ENCODE results near the gene HHLA2.

HHLA2 gene

GRCh38 chr3:108394016-108394415, 97.7 kb downstream of the HHLA2 start:
- DNase-seq (ENCODE audit: low read depth), result no peak

DNA sequence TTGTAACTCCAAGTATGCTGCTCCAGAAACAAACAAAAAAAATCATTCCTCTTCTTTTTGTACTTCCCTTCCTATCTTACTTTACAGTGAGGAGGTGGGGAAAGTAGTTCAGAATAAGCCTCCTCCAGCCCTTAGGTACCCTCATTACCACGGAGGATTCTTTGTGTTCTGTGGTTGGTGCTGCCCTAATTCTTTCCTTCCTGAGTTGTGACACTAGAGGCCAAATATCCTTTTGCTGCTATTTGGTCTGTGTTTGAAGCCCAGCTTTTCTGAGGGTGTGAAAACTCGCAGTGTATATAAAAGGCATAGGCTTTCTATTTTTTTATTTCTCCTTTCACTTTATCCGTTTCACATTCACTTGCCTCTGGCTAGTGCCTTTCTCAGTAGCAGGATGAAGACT, 98.2 kb downstream of the HHLA2 start:
- DNase-seq (ENCODE audit: low read depth), result no peak

DNA sequence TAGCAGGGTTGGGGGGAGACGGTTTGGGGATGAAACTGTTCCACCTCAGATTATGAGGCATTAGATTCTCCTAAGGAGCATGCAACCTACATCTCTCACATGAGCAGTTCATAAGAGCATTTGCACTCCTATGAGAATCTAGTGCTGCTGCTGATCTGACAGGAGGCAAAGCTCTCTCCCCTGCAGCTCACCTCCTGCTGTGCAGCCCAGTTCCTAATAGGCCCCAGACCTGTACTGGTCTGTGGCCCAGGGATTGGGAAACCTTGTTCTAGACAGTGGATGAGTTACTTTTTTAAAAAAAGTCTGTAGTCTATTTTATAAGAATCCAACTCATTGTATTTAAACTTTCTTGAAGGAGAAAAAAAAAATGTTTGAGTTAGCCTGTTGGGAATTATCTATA, 100.0 kb downstream of the HHLA2 start:
- DNase-seq (ENCODE audit: low read depth), result no peak

DNA sequence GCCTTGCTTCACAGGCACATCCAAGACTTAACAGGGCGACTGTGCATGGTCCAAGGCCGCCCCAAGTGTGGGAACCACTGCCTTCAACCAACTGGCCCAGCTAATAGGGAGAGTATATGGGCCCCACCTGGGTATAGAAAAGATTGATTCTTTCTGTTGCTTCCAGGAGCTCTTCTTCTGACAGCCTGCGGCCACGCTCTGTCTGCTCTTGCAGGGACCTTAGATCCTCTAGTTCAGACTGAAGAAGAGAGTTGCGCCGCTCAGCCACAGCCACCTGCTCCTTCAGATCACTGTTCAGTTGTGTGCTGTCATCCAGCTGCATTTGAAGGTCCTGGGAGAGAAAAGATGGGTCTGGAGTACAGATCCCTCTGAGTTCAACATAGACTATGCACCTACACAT, 102.2 kb downstream of the HHLA2 start:
- no peak for DNase-seq (ENCODE audit: low read depth)

DNA sequence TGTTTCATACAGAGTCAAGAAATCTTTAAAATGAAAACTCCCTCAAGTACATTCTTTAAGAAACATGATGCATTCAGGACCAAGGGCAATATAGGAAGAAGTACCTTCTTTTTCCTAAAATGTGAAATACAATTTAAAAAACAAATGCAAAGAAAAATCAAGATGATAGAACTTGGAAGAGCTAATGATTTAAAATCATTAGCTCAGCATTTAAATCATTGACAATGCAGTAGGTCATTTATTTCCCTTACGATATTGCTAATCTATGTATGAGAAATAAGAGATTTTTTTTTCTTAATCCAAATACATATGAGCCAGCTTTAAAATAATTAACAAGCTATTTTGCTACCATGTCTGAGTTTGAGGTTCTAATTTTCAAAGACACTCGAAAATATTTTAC, 105.5 kb downstream of the HHLA2 start:
- DNase-seq (ENCODE audit: low read depth), result no peak

DNA sequence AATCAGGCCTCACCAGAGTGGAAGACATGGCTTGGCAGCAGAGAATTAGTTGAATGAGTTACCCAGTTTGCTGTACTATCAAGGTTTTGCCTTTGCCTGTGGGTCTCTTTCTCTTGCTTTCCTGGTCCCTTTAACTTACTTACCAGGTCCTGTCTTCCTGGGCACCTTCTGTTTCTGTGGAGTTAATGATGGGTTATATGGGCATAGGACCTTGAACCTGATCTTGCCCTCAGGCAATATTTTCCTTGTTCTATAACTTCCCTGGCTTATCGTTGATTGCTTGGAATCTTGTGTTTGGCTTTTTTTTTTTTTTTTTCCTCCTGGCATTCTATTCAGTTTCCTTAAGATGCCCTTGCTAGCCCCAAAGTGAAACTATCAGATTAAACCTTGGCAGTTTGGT, 106.8 kb downstream of the HHLA2 start:
- no peak for DNase-seq (ENCODE audit: low read depth)

DNA sequence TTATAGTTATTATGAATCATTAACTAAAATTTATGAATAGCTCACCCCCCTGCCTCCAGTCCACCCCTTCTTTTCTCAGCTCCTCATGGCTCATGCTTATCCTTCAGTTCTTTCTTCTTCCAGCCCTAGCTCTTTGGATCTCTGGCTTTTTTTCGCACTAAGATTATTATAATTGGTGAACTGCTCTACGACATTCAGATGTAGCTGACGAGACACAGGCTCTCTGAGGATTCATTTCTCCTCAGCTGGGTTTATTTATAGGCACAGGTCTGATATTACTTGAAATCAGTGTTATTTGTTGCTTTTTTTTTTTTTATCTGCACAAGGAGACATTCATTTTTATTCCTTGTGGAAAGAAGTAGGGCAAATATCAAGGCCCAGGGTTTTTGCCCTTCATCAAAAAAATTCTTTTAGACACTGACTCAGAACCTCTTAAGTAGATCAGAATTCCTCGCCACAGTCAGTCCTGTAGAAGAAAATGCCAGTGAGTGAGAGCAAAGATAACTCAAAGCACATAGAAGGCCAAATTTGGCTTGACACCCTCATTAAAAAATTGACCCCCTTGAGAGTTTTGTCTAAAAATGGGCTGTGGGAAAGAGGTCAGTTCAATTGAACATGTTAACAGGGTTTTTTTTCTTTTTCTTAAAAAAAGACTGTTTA, 107.5 kb downstream of the HHLA2 start:
- DNase-seq (ENCODE audit: low read depth), result no peak

DNA sequence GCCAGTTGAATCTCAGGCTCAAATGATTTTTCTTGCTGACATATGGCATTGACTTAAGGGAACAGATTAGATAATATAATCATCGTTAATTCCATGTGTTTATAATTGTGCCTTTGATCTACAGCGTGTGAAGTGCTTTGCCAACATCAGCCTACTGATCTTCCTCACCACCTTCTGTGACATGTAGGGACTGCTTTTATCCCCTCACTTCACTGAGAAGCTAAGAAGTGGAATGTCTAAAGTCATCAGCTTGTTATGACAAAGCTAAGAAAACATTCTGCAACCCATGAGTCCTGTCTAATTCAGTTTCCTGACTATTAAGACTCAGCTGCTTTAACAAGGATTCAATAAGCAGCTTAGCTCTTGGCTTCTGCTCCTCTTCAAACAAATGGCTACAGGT, 108.0 kb downstream of the HHLA2 start:
- no peak for DNase-seq (ENCODE audit: low read depth)

GRCh38 chr3:108406063-108406660, 109.8 kb downstream of the HHLA2 start:
- DNase-seq (ENCODE audit: low read depth), result no peak

DNA sequence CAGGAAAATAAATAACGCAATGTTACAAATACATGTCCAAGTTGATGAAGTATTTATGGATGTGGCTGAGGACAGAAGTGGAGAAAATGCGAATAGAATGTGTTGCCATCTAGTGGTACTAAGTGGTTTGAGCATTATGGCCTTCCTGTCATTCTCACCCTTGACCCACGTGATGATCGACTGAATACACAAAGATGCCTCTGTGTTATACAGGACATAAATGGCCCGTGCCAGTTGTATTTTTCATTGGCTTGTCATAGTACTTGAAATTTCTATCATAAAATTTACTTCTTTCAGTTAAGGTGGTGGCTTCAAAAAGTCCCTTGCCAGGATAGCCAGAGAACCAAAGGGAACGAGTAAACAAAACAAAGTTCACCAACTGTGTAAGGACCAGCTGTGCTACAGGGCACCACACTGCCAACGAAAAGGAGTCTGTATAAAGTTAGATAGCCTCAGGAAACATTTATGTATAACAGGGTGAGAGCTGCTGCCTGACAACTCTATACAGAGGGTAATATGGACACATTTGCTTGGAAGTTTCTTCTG, 110.4 kb downstream of the HHLA2 start:
- no peak for DNase-seq (ENCODE audit: low read depth)

DNA sequence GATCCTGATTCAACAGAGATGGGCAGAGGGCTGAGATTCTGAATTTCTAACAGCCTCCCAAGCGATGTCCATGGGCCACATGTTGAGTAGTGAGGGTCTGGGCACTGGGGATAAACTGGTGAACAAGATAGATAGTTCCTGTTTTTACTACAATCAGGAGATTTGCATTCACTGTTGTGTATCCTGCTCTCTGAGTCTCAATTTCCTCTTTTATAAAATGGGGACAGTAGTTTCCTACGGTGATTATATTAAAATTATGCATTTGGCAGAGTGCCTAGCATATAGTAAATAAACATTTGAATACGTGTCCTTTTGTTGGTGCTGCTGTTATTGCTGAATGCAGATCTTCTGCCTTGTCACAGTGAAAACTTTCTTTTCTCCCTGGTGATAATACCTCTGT, 111.5 kb downstream of the HHLA2 start:
- no peak for DNase-seq (ENCODE audit: low read depth)

DNA sequence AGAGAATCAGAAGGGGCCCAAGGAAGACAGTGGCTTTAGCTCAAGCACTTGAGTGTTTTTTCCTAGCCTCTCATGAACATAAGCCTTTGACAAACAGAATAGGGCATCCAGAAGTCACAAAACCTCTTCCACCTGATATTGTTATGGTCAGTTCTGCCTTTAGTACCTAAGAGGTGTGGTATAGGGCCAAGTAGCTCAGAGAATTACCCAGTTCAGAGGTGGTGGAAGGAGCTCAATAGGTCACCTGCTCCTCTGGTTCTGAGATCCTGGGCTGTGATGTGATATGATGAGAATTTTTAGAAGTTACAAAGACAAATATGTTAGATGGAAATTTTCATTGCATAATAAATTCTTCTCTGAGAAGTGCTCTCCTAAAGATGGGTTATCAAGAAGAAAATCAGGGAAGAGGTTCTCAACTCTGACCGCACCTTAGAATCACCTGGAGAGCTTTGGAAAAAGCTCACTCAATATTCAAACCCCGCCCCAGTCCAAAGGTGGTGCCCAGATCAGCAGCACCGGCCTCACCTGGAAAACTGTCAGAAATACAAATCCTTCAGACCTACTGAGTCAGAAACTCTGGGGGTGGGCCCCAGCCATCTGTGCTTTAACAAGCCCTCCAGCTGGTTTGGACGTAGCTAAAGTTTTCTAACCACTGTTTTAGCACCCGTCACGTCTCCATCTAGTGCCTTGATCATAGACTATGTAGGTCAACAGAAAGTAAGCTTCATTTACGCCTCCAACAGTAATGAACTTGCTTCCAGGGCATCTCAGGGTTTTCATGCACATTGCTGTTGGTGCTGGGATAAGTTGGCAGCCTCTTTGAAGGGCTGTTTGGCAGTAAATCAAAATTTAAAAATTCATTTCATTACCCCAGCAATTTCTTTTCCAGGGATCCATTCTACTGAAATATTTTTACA, 112.8 kb downstream of the HHLA2 start:
- DNase-seq (ENCODE audit: low read depth), result no peak

GRCh38 chr3:108409800-108410178, 113.4 kb downstream of the HHLA2 start:
- no peak for DNase-seq (ENCODE audit: low read depth)

DNA sequence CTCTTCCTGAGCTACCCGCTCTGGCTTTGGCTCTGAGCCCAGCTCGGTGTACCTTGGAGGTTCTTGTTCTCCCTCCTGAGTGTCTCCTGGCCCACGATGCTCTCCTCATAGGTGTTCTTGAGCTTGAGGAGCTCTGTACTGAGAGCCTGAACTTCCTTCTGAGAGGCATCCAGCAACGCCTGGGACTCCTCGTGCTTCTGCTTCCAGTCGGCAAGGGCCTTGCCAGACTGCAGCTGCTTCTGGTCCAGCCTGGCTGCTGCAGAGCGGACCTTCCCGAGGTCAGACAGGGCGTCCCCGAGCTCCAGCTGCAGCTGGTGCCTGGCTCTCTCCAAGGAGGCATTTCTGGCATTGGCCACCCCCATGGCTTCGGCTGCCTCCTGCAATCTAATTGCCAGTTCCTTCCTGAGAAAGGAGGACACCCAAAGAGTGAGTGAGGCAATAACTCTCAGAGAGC, 114.2 kb downstream of the HHLA2 start:
- DNase-seq (ENCODE audit: low read depth), result no peak

- DNase-seq (ENCODE audit: low read depth), result no peak
Observed at GRCh38 chr3:108412121-108412750, 115.9 kb downstream of the HHLA2 start.

- no peak for DNase-seq (ENCODE audit: low read depth)
Observed at GRCh38 chr3:108414007-108414406, 117.7 kb downstream of the HHLA2 start.

GRCh38 chr3:108415661-108416060, 119.3 kb downstream of the HHLA2 start:
- DNase-seq (ENCODE audit: low read depth), result no peak

DNA sequence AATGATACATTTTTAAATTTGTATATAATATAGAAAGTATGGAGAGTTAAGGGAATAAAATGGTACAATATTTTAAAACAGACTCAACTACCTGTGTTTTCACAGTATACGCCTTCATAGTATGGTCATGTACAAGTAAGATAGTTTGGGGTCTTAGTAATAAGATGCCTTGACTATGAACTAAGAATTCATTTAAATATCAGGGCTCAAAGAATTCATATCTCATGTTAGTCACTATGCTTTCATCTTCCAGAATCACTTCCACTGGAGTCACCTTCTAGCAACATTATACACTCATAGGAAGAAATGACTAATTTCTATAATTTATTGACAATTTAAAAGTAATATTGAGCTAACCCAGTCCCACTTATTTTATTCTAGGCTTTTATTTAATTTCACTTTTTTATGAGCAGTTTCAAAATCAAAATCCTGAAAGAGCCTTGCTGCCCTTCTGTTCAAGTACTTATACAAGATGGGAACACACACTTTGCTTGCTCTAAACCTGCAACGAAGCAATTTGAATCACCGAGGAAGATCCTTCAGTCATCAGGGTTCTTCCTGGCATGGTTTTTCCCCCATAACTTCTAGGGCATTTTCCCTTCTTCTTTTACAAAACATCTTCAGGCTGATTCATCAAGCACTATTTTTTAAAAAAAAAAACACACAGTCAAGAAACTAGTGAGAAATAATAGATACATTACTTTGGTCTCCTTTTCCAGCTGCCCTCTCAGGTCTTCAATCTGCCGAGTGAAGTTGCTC, 119.9 kb downstream of the HHLA2 start:
- no peak for DNase-seq (ENCODE audit: low read depth)

- DNase-seq (ENCODE audit: low read depth), result no peak
Observed at GRCh38 chr3:108420926-108421325, 124.6 kb downstream of the HHLA2 start.

Data from stimulated activated CD8-positive, alpha-beta memory T cell treated with anti-CD3 and anti-CD28 coated beads, Interleukin-15, amount 100 ng/mL, for 24 hours (primary cell).